Activated CD8-positive, alpha-beta T cell treated with anti-CD3 and anti-CD28 coated beads, Interleukin-2, amount 10 ng/mL, durations not matched to agents 7 days and 5 days (primary cell): ENCODE measurements around the gene ZDHHC6. TPM values are rescaled to one million over a fixed set of nuclear protein-coding genes. Genes with fewer than 3 reads are reported as not detected.

ENCODE experiments used
- ATAC-seq: fragments of 150-1000 bp; cut with Tn5 transposase; one replicate; pipeline ENCODE4 v1.10.0; 2021; ENCODE audit warnings: moderate library complexity
- CTCF ChIA-PET: fragments of 350-600 bp; sonication (Branson Sonifier 250); formaldehyde crosslinking; loops from one replicate; lab custom pipeline; 2021; ENCODE audit warnings: antibody characterized with exemption; lab: Charles Lee
- POLR2A ChIA-PET: fragments of 350-600 bp; sonication (Branson Sonifier 250); formaldehyde crosslinking; loops from one replicate; lab custom pipeline; 2021; ENCODE audit warnings: antibody characterized with exemption; lab: Charles Lee
- DNase-seq: peaks from one replicate; pipeline ENCODE4 v3.0.0-alpha.2; 2020
- H3K27ac Mint-ChIP-seq: one replicate; pipeline ENCODE4 v1.8.0; 2021; ENCODE audit warnings: mild to moderate bottlenecking, mixed read lengths
- H3K27me3 Mint-ChIP-seq: one replicate; pipeline ENCODE4 v1.8.0; 2021; ENCODE audit warnings: low read depth, mixed read lengths
- H3K36me3 Mint-ChIP-seq: one replicate; pipeline ENCODE4 v1.8.0; 2021; ENCODE audit warnings: low read depth, mixed read lengths
- H3K4me1 Mint-ChIP-seq: one replicate; pipeline ENCODE4 v1.8.0; 2021; ENCODE audit warnings: low read depth, mixed read lengths
- H3K4me3 Mint-ChIP-seq: one replicate; pipeline ENCODE4 v1.8.0; 2021; ENCODE audit warnings: mild to moderate bottlenecking, mixed read lengths
- H3K9me3 Mint-ChIP-seq: one replicate; pipeline ENCODE4 v1.8.0; 2022; ENCODE audit warnings: mixed read lengths; ENCODE audit not compliant: insufficient read depth
- total RNA-seq, 2 experiments: library from RNA; stranded (reverse); gene quantifications; one replicate each; pipeline ENCODE4 v1.2.3, GENCODE V29; 2021

ZDHHC6 gene
- total RNA-seq, 2 experiments from 2014 or later: 49.0 to 51.5 TPM

DNA sequence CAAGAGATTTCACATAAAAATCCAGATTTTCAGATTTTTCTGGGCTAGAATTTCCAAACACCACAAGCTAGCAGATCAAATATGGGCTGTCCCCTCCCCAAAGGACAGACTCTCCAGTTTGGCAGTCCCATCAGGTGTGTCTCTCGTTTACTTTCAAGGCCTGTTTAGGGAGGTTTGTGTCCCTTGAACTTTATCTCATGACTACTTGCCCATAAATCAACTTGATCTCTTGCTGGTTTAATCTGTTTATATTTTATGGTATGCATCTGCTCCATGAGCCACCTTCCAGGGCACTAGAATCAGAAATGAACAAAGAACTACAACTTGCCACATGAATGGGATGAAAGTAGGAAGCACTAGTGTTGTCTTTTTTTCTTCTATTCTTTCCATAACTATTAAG is 5.2 kb downstream of the ZDHHC6 start:
- ChIA-PET POLR2A (no interaction called here), CTCF (interaction anchor here (1.0 kb wide), 1 partner anchor 10 kb away, joined by 3 read pairs; no protein-coding TSS in a partner anchor)
- Mint-ChIP-seq H3K4me3 (no peak overlapping the region), H3K4me1 (peaks cover 33% of the 10 kb centered on the region), H3K9me3 (no peaks in the 10 kb centered on the region), H3K36me3 (peaks cover 46% of the 10 kb centered on the region), H3K27ac (no peak overlapping the region), H3K27me3 (no peaks in the 10 kb centered on the region)
- DNase-seq (no peak), ATAC-seq (no peak)

GRCh38 chr10:112438356-112438755 is 8.4 kb downstream of the ZDHHC6 start:
- Mint-ChIP-seq H3K4me1 (peaks cover 9% of the 10 kb centered on the region), H3K27me3 (no peaks in the 10 kb centered on the region), H3K27ac (no peak overlapping the region), H3K9me3 (no peaks in the 10 kb centered on the region), H3K4me3 (no peak overlapping the region), H3K36me3 (peaks cover 31% of the 10 kb centered on the region)
- POLR2A ChIA-PET: interaction anchor here (2.4 kb wide), 1 partner anchor 9 kb away, joined by 7 read pairs; the partner anchor contains the start of genes VTI1A and ZDHHC6
- ATAC-seq (no peak), DNase-seq (no peak)
- CTCF ChIA-PET: no interaction called here

- Mint-ChIP-seq H3K27ac (no peak overlapping the region), H3K4me3 (no peak overlapping the region), H3K4me1 (no peaks in the 10 kb centered on the region), H3K9me3 (no peaks in the 10 kb centered on the region), H3K36me3 (peaks cover 24% of the 10 kb centered on the region), H3K27me3 (no peaks in the 10 kb centered on the region)
- ATAC-seq (no peak), DNase-seq (no peak)
- CTCF ChIA-PET: interaction anchor here (0.8 to 2.5 kb wide), 28 partner anchors 9 to 951 kb away, joined by 3 to 22 read pairs (median 4); partner anchors contain the start of genes ACSL5, VTI1A and ZDHHC6
- POLR2A ChIA-PET: no interaction called here
These were observed 11.6 kb downstream of the ZDHHC6 start for GRCh38 chr10:112434988-112435619.

GRCh38 chr10:112433136-112433535 is 13.6 kb downstream of the ZDHHC6 start:
- Mint-ChIP-seq H3K27me3 (no peaks in the 10 kb centered on the region), H3K36me3 (peaks cover 31% of the 10 kb centered on the region), H3K4me3 (no peak overlapping the region), H3K27ac (no peak overlapping the region), H3K9me3 (no peaks in the 10 kb centered on the region), H3K4me1 (no peaks in the 10 kb centered on the region)
- CTCF ChIA-PET: interaction anchor here (1.4 to 2.2 kb wide), 3 partner anchors 14 to 263 kb away, joined by 4 to 11 read pairs (median 4); partner anchors contain the start of genes VTI1A and ZDHHC6
- no peak for ATAC-seq
- DNase-seq: no peak
- POLR2A ChIA-PET: interaction anchor here (1.4 to 1.6 kb wide), 2 partner anchors 14 to 58 kb away, joined by 4 to 6 read pairs; partner anchors contain the start of genes VTI1A and ZDHHC6

DNA sequence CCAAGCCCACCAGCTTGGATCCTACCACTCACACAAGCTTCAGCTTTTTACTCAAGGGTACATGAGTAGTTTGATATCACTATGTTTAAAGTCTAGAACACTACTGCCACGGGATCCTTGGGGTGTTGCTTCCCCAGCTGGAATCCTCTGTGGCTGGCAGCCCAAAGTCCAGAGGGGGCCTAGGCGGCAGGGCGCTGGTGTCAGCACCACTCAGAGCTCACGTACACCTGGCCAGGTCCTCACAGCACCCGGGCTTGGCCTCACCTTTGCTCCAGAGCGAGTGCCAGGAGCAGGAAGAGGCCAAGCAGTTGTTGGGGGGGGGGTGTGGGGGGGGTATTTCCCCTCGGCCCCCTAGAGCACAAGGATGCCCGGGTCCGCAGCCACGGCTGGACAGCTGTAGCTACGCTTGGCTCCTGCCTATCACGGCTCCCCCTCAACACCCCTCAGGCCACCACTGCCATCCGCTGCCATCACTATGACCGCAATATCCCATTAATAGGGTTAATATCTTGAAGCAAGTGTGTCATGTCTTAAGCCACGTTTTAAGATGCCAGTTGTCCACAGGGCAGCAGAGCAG is 17.0 kb downstream of the ZDHHC6 start:
- ChIA-PET CTCF (no interaction called here), POLR2A (interaction anchor here (1.5 kb wide), 1 partner anchor 10 kb away, joined by 4 read pairs; no protein-coding TSS in a partner anchor)
- no peak for DNase-seq
- Mint-ChIP-seq H3K4me1 (no peaks in the 10 kb centered on the region), H3K27ac (no peak overlapping the region), H3K36me3 (peaks cover 46% of the 10 kb centered on the region), H3K27me3 (no peaks in the 10 kb centered on the region), H3K9me3 (no peaks in the 10 kb centered on the region), H3K4me3 (no peak overlapping the region)
- ATAC-seq: no peak

DNA sequence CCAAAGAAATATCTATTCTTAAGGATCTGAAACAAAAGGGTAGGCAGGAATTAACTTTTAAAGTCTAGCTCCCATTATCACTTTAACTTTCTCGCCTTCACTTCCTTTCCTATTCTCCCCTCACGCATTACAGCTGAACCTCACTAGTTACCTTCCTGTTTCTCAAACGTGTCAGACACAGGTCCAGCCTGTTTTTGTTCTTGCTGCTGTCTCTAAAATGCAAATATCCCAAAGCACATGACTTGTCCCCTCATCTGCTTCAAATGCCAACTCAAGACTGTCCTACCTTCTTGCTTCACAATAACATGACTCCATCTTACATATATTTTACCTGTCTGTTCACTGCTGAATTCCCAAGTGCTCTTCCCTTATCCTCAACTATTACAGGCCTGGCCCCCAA is 17.6 kb downstream of the ZDHHC6 start:
- H3K4me1 Mint-ChIP-seq: no peaks in the 10 kb centered on the region
- H3K9me3 Mint-ChIP-seq: no peaks in the 10 kb centered on the region
- no peaks in the 10 kb centered on the region for H3K27me3 Mint-ChIP-seq
- ATAC-seq (no peak), DNase-seq (no peak)
- CTCF ChIA-PET: no interaction called here
- POLR2A ChIA-PET: interaction anchor here (0.6 to 1.5 kb wide), 2 partner anchors 11 to 240 kb away, joined by 3 to 4 read pairs; no protein-coding TSS in a partner anchor
- no peak overlapping the region for H3K4me3 Mint-ChIP-seq
- peaks cover 48% of the 10 kb centered on the region for H3K36me3 Mint-ChIP-seq
- peak overlapping the region; percentile 51 for H3K27ac Mint-ChIP-seq

GRCh38 chr10:112426111-112426510 is 20.6 kb downstream of the ZDHHC6 start:
- CTCF ChIA-PET: interaction anchor here (1.0 to 2.3 kb wide), 10 partner anchors 9 to 123 kb away, joined by 3 to 7 read pairs (median 4); partner anchors contain the start of genes VTI1A and ZDHHC6
- Mint-ChIP-seq H3K36me3 (peaks cover 51% of the 10 kb centered on the region), H3K9me3 (no peaks in the 10 kb centered on the region), H3K4me3 (no peak overlapping the region), H3K27ac (peak overlapping the region; percentile 48), H3K4me1 (no peaks in the 10 kb centered on the region), H3K27me3 (no peaks in the 10 kb centered on the region)
- POLR2A ChIA-PET: interaction anchor here (1.3 kb wide), 1 partner anchor 21 kb away, joined by 6 read pairs; the partner anchor contains the start of gene VTI1A
- DNase-seq: no peak
- no peak for ATAC-seq

GRCh38 chr10:112424651-112425050 is 22.1 kb downstream of the ZDHHC6 start:
- Mint-ChIP-seq H3K4me1 (no peaks in the 10 kb centered on the region), H3K27ac (no peak overlapping the region), H3K4me3 (no peak overlapping the region), H3K27me3 (no peaks in the 10 kb centered on the region), H3K36me3 (peaks cover 48% of the 10 kb centered on the region), H3K9me3 (no peaks in the 10 kb centered on the region)
- CTCF ChIA-PET: interaction anchor here (1.3 to 2.3 kb wide), 5 partner anchors 8 to 49 kb away, joined by 3 to 6 read pairs (median 5); no protein-coding TSS in a partner anchor
- ATAC-seq (no peak), DNase-seq (no peak)
- POLR2A ChIA-PET: interaction anchor here (0.6 to 1.3 kb wide), 2 partner anchors 16 to 23 kb away, joined by 3 to 6 read pairs; partner anchors contain the start of gene VTI1A

DNA sequence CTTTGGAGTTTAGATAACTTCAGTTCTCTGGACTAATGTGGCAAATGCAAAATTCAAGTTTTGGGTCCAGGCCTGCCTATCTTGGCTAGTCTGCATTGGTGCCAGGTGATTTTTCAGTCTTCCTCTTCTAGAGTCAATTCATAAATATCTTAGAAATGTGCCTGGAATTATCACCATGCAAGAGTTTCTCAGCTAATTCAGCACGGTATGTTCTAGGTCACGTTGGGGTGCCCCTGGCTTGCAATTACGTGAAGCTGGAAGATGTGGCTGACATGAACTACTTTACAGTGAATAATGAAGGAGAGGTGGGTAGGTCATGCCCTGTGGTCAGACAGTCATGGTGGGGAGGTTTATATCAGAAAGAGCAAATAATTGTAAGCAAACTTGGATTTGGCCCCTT is 25.0 kb downstream of the ZDHHC6 start:
- no peaks in the 10 kb centered on the region for H3K4me1 Mint-ChIP-seq
- ChIA-PET POLR2A (no interaction called here), CTCF (interaction anchor here (1.3 kb wide), 1 partner anchor 13 kb away, joined by 3 read pairs; no protein-coding TSS in a partner anchor)
- ATAC-seq (no peak), DNase-seq (no peak)
- H3K27ac Mint-ChIP-seq: no peak overlapping the region
- H3K4me3 Mint-ChIP-seq: no peak overlapping the region
- H3K36me3 Mint-ChIP-seq: peaks cover 42% of the 10 kb centered on the region
- no peaks in the 10 kb centered on the region for H3K9me3 Mint-ChIP-seq
- no peaks in the 10 kb centered on the region for H3K27me3 Mint-ChIP-seq

DNA sequence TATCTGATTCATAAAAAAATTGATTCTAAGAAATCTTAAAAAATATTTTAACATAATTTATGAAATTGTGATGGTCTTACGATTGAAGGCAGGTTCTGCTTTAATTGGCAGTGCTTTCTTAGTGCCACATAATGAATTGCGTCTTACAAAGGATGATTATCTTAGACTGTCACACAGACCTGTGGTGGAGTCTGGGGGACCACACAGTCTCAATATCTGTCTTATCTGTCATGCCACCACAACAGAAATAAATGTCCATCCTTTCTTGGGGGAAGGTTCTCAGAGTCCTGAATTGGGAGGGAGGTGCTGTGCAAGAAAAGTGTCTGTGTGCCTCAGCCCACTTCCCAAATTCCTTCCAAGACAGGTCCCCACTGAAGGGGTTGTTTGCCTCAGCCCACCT is 34.0 kb downstream of the ZDHHC6 start:
- Mint-ChIP-seq H3K4me1 (no peaks in the 10 kb centered on the region), H3K4me3 (no peak overlapping the region), H3K27ac (no peak overlapping the region), H3K9me3 (no peaks in the 10 kb centered on the region), H3K36me3 (peaks cover 52% of the 10 kb centered on the region), H3K27me3 (no peaks in the 10 kb centered on the region)
- POLR2A ChIA-PET: no interaction called here
- CTCF ChIA-PET: no interaction called here
- ATAC-seq (no peak), DNase-seq (no peak)

- no peak overlapping the region for H3K27ac Mint-ChIP-seq
- POLR2A ChIA-PET: no interaction called here
- CTCF ChIA-PET: no interaction called here
- DNase-seq (no peak), ATAC-seq (no peak)
- H3K4me3 Mint-ChIP-seq: no peak overlapping the region
- H3K4me1 Mint-ChIP-seq: no peaks in the 10 kb centered on the region
- no peaks in the 10 kb centered on the region for H3K27me3 Mint-ChIP-seq
- no peaks in the 10 kb centered on the region for H3K9me3 Mint-ChIP-seq
- peaks cover 58% of the 10 kb centered on the region for H3K36me3 Mint-ChIP-seq
These were observed 37.0 kb downstream of the ZDHHC6 start for GRCh38 chr10:112409755-112410154.

GRCh38 chr10:112409299-112409698 is 37.4 kb downstream of the ZDHHC6 start:
- POLR2A ChIA-PET: interaction anchor here (0.8 kb wide), 1 partner anchor 16 kb away, joined by 3 read pairs; no protein-coding TSS in a partner anchor
- Mint-ChIP-seq H3K36me3 (peaks cover 59% of the 10 kb centered on the region), H3K27me3 (no peaks in the 10 kb centered on the region), H3K27ac (no peak overlapping the region), H3K4me3 (no peak overlapping the region), H3K9me3 (no peaks in the 10 kb centered on the region), H3K4me1 (no peaks in the 10 kb centered on the region)
- CTCF ChIA-PET: no interaction called here
- ATAC-seq (no peak), DNase-seq (no peak)
